Measurements from ENCODE around the gene PEX7.

- TF ChIP-seq CTCF (IDR thresholded peaks at IDR 0.05) = no peak
- TF ChIP-seq POLR2AphosphoS5 (IDR thresholded peaks at IDR 0.05) = no peak
- no peak for TF ChIP-seq POLR2A (IDR thresholded peaks at IDR 0.05)
- TF ChIP-seq EP300 (IDR thresholded peaks at IDR 0.05) = no peak
Observed at GRCh38 chr6:136866872-136867416, 44.6 kb downstream of the PEX7 start.

Measured in stomach (tissue), 4 donors.